Memory B cell (primary cell): ENCODE measurements around the gene CPPED1.
"Not testable (repeated sequence)": the region's sequence is repeated elsewhere in the genome, so short reads cannot be mapped to it uniquely, and the experiment has no call there.

Source experiments
- ATAC-seq: fragments of 150-1000 bp; cut with Tn5 transposase; 2 replicates; pipeline ENCODE4 v1.10.0; 2021; ENCODE audit warnings: low read depth, mild to moderate bottlenecking, moderate library complexity
- DNase-seq, 2 donors: peaks; one replicate each; pipeline ENCODE4 v3.0.0; 2022; ENCODE audit warnings: low spot score in 2 of 2
- H3K27ac Mint-ChIP-seq: one replicate; pipeline ENCODE4 v1.8.0; 2022; ENCODE audit warnings: mild to moderate bottlenecking, moderate library complexity, mixed read lengths
- H3K27me3 Mint-ChIP-seq: one replicate; pipeline ENCODE4 v1.8.0; 2022; ENCODE audit warnings: mixed read lengths
- H3K36me3 Mint-ChIP-seq: one replicate; pipeline ENCODE4 v1.8.0; 2022; ENCODE audit warnings: mild to moderate bottlenecking, mixed read lengths
- H3K4me1 Mint-ChIP-seq: one replicate; pipeline ENCODE4 v1.8.0; 2022; ENCODE audit warnings: mixed read lengths
- H3K4me3 Mint-ChIP-seq: one replicate; pipeline ENCODE4 v1.8.0; 2022; ENCODE audit warnings: mild to moderate bottlenecking, moderate library complexity, mixed read lengths
- H3K9me3 Mint-ChIP-seq: one replicate; pipeline ENCODE4 v1.8.0; 2022; ENCODE audit warnings: mixed read lengths

CPPED1 gene

GRCh38 chr16:12815361-12815760 lies 11.7 kb upstream of the CPPED1 start:
- peaks cover 7% of the 10 kb centered on the region for H3K27me3 Mint-ChIP-seq
- H3K9me3 Mint-ChIP-seq = peaks cover 7% of the 10 kb centered on the region
- H3K36me3 Mint-ChIP-seq = peaks cover 5% of the 10 kb centered on the region
- DNase-seq (no peak), ATAC-seq (no peak)
- H3K4me3 Mint-ChIP-seq = no peak overlapping the region
- H3K27ac Mint-ChIP-seq = no peak overlapping the region
- peaks cover 4% of the 10 kb centered on the region for H3K4me1 Mint-ChIP-seq

GRCh38 chr16:12813734-12814133 lies 10.0 kb upstream of the CPPED1 start:
- H3K27me3 Mint-ChIP-seq, H3K9me3 Mint-ChIP-seq, H3K4me1 Mint-ChIP-seq, H3K27ac Mint-ChIP-seq, DNase-seq, H3K36me3 Mint-ChIP-seq, ATAC-seq, H3K4me3 Mint-ChIP-seq: not testable (repeated sequence)

- not testable (repeated sequence) for H3K9me3 Mint-ChIP-seq, H3K27me3 Mint-ChIP-seq, ATAC-seq, H3K27ac Mint-ChIP-seq, H3K4me1 Mint-ChIP-seq, H3K4me3 Mint-ChIP-seq, DNase-seq, H3K36me3 Mint-ChIP-seq
Measured at GRCh38 chr16:12813321-12813720, 9.6 kb upstream of the CPPED1 start.

GRCh38 chr16:12811441-12812383 lies 8.0 kb upstream of the CPPED1 start:
- no peaks in the 10 kb centered on the region for H3K4me1 Mint-ChIP-seq
- peaks cover 8% of the 10 kb centered on the region for H3K9me3 Mint-ChIP-seq
- DNase-seq (no peak), ATAC-seq (no peak)
- H3K27ac Mint-ChIP-seq = no peak overlapping the region
- peaks cover 6% of the 10 kb centered on the region for H3K36me3 Mint-ChIP-seq
- H3K4me3 Mint-ChIP-seq = no peak overlapping the region
- H3K27me3 Mint-ChIP-seq = peaks cover 5% of the 10 kb centered on the region

- Mint-ChIP-seq H3K27ac (no peak overlapping the region), H3K4me3 (no peak overlapping the region), H3K36me3 (peaks cover 4% of the 10 kb centered on the region), H3K4me1 (peaks cover 25% of the 10 kb centered on the region), H3K27me3 (peaks cover 2% of the 10 kb centered on the region), H3K9me3 (no peaks in the 10 kb centered on the region)
- ATAC-seq (no peak), DNase-seq (no peak)
Measured at GRCh38 chr16:12805066-12805465, 1.4 kb upstream of the CPPED1 start.

- peaks cover 4% of the 10 kb centered on the region for H3K36me3 Mint-ChIP-seq
- no peak overlapping the region for H3K27ac Mint-ChIP-seq
- DNase-seq (no peak), ATAC-seq (no peak)
- H3K9me3 Mint-ChIP-seq = no peaks in the 10 kb centered on the region
- H3K4me1 Mint-ChIP-seq = peaks cover 25% of the 10 kb centered on the region
- H3K27me3 Mint-ChIP-seq = peaks cover 2% of the 10 kb centered on the region
- peak overlapping the region; percentile 59 for H3K4me3 Mint-ChIP-seq
Measured at GRCh38 chr16:12804395-12804794, 708 bp upstream of the CPPED1 start.

GRCh38 chr16:12802661-12803060 lies 1.0 kb downstream of the CPPED1 start:
- H3K9me3 Mint-ChIP-seq = no peaks in the 10 kb centered on the region

GRCh38 chr16:12802048-12802447 lies 1.6 kb downstream of the CPPED1 start:
- DNase-seq = no peak
- peak overlapping the region; percentile 62 for H3K4me3 Mint-ChIP-seq
- H3K9me3 Mint-ChIP-seq = no peaks in the 10 kb centered on the region
- no peak for ATAC-seq
- no peak overlapping the region for H3K27ac Mint-ChIP-seq
- peaks cover 4% of the 10 kb centered on the region for H3K36me3 Mint-ChIP-seq
- no peaks in the 10 kb centered on the region for H3K27me3 Mint-ChIP-seq
- H3K4me1 Mint-ChIP-seq = peaks cover 25% of the 10 kb centered on the region

More at GRCh38 chr16:12802661-12803060, 1.0 kb downstream of the CPPED1 start:
- peaks cover 4% of the 10 kb centered on the region for H3K36me3 Mint-ChIP-seq
- no peak for ATAC-seq
- H3K4me3 Mint-ChIP-seq = peak overlapping the region; percentile 96
- peaks cover 25% of the 10 kb centered on the region for H3K4me1 Mint-ChIP-seq
- no peaks in the 10 kb centered on the region for H3K27me3 Mint-ChIP-seq
- no peak for DNase-seq
- H3K27ac Mint-ChIP-seq = peak overlapping the region; percentile 89

GRCh38 chr16:12801511-12802042 lies 2.1 kb downstream of the CPPED1 start:
- Mint-ChIP-seq H3K9me3 (no peaks in the 10 kb centered on the region), H3K27ac (no peak overlapping the region), H3K4me1 (peaks cover 25% of the 10 kb centered on the region), H3K27me3 (no peaks in the 10 kb centered on the region), H3K36me3 (peaks cover 4% of the 10 kb centered on the region), H3K4me3 (peak overlapping the region; percentile 62)
- ATAC-seq = no peak
- no peak for DNase-seq

- ATAC-seq (no peak), DNase-seq (no peak)
- H3K4me1 Mint-ChIP-seq = peaks cover 25% of the 10 kb centered on the region
- H3K4me3 Mint-ChIP-seq = no peak overlapping the region
- no peaks in the 10 kb centered on the region for H3K9me3 Mint-ChIP-seq
- H3K27me3 Mint-ChIP-seq = no peaks in the 10 kb centered on the region
- peaks cover 4% of the 10 kb centered on the region for H3K36me3 Mint-ChIP-seq
- H3K27ac Mint-ChIP-seq = no peak overlapping the region
Measured at GRCh38 chr16:12800817-12801216, 2.9 kb downstream of the CPPED1 start.

GRCh38 chr16:12799996-12800395 lies 3.7 kb downstream of the CPPED1 start:
- not testable (repeated sequence) for H3K27ac Mint-ChIP-seq, H3K9me3 Mint-ChIP-seq, ATAC-seq, H3K4me3 Mint-ChIP-seq, H3K36me3 Mint-ChIP-seq, DNase-seq, H3K27me3 Mint-ChIP-seq
- H3K4me1 Mint-ChIP-seq = peaks cover 25% of the 10 kb centered on the region

GRCh38 chr16:12798846-12799245 lies 4.8 kb downstream of the CPPED1 start:
- H3K4me3 Mint-ChIP-seq = no peak overlapping the region
- H3K9me3 Mint-ChIP-seq = no peaks in the 10 kb centered on the region
- no peak for ATAC-seq
- no peak for DNase-seq
- H3K4me1 Mint-ChIP-seq = peaks cover 20% of the 10 kb centered on the region
- peaks cover 4% of the 10 kb centered on the region for H3K36me3 Mint-ChIP-seq
- H3K27ac Mint-ChIP-seq = no peak overlapping the region
- H3K27me3 Mint-ChIP-seq = no peaks in the 10 kb centered on the region

- Mint-ChIP-seq H3K36me3 (peaks cover 4% of the 10 kb centered on the region), H3K4me3 (no peak overlapping the region), H3K27me3 (no peaks in the 10 kb centered on the region), H3K4me1 (peaks cover 18% of the 10 kb centered on the region), H3K27ac (no peak overlapping the region), H3K9me3 (no peaks in the 10 kb centered on the region)
- no peak for DNase-seq
- ATAC-seq = no peak
Measured at GRCh38 chr16:12798171-12798570, 5.5 kb downstream of the CPPED1 start.

GRCh38 chr16:12796498-12796897 lies 7.2 kb downstream of the CPPED1 start:
- Mint-ChIP-seq H3K9me3 (peaks cover 5% of the 10 kb centered on the region), H3K36me3 (peaks cover 14% of the 10 kb centered on the region), H3K27me3 (no peaks in the 10 kb centered on the region), H3K27ac (no peak overlapping the region), H3K4me3 (no peak overlapping the region), H3K4me1 (peaks cover 4% of the 10 kb centered on the region)
- ATAC-seq (no peak), DNase-seq (no peak)
